T-helper 1 cell (primary cell): ENCODE data around the gene ERVH48-1.
"Not testable (repeated sequence)": the region's sequence is repeated elsewhere in the genome, so short reads cannot be mapped to it uniquely, and the experiment has no call there.

ENCODE experiments used
- DNase-seq, 5 donors: peaks; one replicate each; pipeline ENCODE4 v3.0.0-alpha.2; 2012 to 2020

The ERVH48-1 gene

GRCh38 chr21:42903817-42904216, 21.6 kb downstream of the ERVH48-1 start:
- no peak for DNase-seq

- DNase-seq = no peak
Measured at GRCh38 chr21:42900446-42900845, 25.0 kb downstream of the ERVH48-1 start.

DNA sequence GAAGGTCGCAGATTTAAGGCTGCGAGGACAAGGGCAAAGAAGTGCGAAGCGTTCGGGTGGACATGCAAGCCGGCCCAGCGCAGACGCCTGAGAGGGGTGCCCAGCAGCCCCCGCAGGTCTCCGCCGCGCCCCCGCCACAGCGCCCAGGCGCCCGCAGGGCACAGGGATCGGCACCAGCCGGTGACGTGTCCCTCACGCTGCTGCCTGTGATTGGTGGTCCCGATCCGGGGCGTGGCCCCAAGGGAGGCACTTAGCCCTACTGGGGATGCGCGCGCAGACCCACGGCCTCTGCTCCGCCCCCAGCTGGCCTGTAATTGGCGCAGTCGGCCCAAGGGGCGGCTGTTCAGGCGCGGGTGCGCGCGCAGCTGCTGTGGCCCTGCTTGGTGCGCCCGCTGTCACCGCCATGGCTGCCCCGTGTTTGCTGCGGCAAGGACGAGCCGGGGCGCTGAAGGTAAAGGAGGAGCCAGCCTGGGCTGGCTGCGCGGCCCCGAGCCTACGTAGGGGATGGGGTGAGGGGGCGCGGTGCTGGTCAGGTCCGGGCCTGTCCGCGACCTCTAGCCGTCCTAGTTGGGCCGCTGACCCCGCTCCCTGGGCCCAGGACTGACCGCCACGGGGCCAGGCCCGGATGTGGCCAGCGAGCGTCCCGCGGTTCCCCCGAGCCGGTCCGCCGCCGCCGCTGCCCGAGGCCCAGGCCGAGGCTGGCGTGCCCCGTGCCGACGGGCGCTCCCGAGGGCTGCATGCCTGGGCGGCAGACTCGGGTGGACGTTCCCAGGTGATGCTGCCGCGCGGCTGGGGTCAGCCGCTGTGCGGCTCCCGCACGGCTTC, 32.3 kb downstream of the ERVH48-1 start, which contains the start of gene NDUFV3:
NDUFV3 (plus strand) TSS at position 379 of the 825 bp plus-strand sequence; CDS start at position 404, 25 bp downstream.
- peak; percentile 100 for DNase-seq

DNA sequence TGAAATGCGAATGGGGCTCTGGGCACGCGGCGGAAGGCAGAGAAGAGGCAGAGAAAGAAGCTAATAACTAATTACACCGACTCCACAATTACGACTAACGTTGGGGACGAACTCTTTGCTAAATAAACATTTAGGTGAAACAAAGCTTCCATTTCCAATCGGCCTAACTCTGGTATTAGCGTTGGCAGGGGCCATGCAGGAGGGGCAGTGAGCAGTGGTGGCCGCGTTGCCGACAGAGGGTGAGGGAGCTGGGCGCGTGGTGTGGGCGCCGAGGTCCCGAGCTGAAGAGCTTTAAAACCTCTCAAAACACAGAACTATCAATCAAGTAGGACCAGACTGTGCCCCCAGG, 32.9 kb downstream of the ERVH48-1 start:
- DNase-seq = no peak

DNA sequence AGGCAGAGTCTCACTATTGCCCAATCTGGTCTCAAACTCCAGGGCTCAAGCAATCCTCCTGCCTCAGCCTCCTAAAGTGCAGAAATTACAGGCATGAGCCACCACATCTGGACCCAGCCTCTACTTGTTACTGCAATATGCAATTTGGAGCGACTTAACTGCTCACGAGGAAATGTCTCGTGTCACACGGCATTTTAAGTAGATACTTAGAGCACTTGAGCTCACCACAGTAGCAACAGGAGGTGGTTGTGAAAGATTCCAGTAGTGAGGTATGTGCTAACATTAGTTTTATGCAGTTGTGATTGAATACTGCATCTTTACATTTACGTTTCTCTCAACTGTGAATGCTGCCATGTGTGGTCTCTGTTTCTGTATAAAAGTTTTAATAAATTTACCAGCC, 38.1 kb downstream of the ERVH48-1 start:
- DNase-seq = no peak

GRCh38 chr21:42883921-42884320, 41.5 kb downstream of the ERVH48-1 start:
- DNase-seq = no peak

- no peak for DNase-seq
Measured at GRCh38 chr21:42880352-42880751, 45.1 kb downstream of the ERVH48-1 start.

- DNase-seq = peak; percentile 93 to 99 (median 94)
Measured at GRCh38 chr21:42878993-42879787, 46.2 kb downstream of the ERVH48-1 start, which contains the start of gene WDR4. Gene WDR4 (minus strand): TSS chr21:42879539. CDS start chr21:42879495, 44 bp downstream.

GRCh38 chr21:42878678-42878992, 46.8 kb downstream of the ERVH48-1 start:
- no peak for DNase-seq

- not testable (repeated sequence) for DNase-seq
Measured at GRCh38 chr21:42875811-42876210, 49.6 kb downstream of the ERVH48-1 start.

DNA sequence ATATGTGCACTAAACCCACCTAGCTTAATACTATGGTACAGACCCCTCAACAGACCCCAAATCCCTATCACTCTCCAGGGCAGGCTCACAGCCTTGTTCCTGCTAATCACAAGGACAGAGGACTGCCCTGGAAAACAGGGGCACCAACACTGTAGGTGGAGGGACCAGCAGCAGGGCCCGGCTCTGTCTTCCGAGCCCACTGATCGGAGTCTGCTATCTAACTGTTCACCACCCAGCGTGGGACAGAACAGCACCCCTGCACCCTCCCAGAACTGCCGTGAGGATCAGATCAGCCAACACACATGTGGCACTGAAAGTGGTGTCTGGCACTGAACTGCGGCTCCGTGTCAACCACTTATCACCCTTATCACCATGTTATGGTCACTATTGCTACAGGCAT, 52.3 kb downstream of the ERVH48-1 start:
- no peak for DNase-seq

DNA sequence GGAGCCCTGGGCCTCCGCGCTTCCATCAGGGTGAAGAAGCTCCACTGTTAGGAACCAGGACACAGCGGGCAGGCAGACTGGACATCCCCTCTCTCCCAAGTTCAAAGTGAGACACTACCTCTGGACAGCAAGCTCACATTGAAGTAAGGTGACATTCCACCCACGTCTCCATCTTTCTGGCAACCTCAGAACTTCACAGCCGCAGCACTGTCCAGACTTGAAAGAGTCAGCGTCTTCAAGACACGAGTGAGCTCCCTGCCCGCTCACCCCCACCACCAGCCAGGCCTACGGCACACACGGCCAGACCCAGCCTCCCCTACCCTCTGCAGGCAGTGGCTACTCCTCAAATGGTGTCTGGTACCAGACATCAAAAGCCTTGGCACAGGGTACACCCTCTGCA, 57.2 kb downstream of the ERVH48-1 start:
- no peak for DNase-seq
